ENCODE measurements around the gene DNAH12. TPM values are rescaled to one million over a fixed set of nuclear protein-coding genes. Genes with fewer than 3 reads are reported as not detected.

DNAH12 gene
- polyA plus RNA-seq, 2 of the 4 experiments (the other 2 are of a cell fraction), result 0.05 to 0.09 TPM

DNA sequence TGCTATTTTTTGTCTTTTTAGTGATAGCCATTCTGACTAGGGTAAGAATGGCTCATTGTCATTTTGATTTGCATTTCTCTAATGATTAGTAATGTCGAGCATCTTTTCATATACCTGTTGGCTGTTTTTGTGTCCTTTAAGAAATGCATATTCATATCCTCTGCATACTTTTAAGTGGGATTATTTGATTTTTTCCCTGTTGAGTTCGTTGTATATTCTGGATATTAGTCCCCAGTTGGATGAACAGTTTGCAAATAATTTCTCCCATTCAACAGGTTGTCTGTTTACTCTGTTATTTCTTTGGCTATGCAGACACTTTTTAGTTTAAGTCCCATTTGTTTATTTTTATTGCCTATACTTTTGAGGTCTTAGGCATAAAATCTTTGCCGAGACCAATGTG is 282.2 kb downstream of the DNAH12 start:
- Histone ChIP-seq H3K9me3 (0 out of 3 replicates have a peak, but pooled peaks cover 3% of the 10 kb centered on the region), H3K4me3 (no peak overlapping the region), H3K4me1 (no peaks in the 10 kb centered on the region), H3K27ac (no peak overlapping the region), H3K4me2 (no peak overlapping the region)
- DNase-seq (ENCODE audit: low read depth in 1 of 2, low spot score in 1 of 2) (no peak), FAIRE-seq (no peak), ATAC-seq (no peak)
- ChIA-PET CTCF (no interaction called here), POLR2A (no interaction called here)
- TF ChIP-seq KDM5A (IDR thresholded peaks at IDR 0.05), result no peak
- TF ChIP-seq, protein P1, sequence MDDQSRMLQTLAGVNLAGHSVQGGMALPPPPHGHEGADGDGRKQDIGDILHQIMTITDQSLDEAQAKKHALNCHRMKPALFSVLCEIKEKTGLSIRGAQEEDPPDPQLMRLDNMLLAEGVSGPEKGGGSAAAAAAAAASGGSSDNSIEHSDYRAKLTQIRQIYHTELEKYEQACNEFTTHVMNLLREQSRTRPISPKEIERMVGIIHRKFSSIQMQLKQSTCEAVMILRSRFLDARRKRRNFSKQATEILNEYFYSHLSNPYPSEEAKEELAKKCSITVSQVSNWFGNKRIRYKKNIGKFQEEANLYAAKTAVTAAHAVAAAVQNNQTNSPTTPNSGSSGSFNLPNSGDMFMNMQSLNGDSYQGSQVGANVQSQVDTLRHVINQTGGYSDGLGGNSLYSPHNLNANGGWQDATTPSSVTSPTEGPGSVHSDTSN (IDR thresholded peaks at IDR 0.05), result no peak
- no peak for TF ChIP-seq CHD4 (IDR thresholded peaks at IDR 0.05; ENCODE audit: borderline replicate concordance)
- no peak for TF ChIP-seq HMGXB4 (CRISPR knock-in tag; IDR thresholded peaks at IDR 0.05; ENCODE audit: borderline replicate concordance)
- no peak for TF ChIP-seq EP300 (IDR thresholded peaks at IDR 0.05)
- no peak for TF ChIP-seq ZFP36 (IDR thresholded peaks at IDR 0.05; ENCODE audit: borderline replicate concordance, partially characterized antibody)
- TF ChIP-seq SREBF2 (IDR thresholded peaks at IDR 0.05), result no peak
- TF ChIP-seq BHLHE40 (IDR thresholded peaks at IDR 0.05; ENCODE audit: low read depth, low read length), result no peak
- no peak for TF ChIP-seq HEYL (CRISPR knock-in tag; IDR thresholded peaks at IDR 0.05)
- no peak for TF ChIP-seq NFE2L2 (conservative IDR thresholded peaks at IDR 0.05; ENCODE audit: low read length)
- TF ChIP-seq NR3C1 (IDR thresholded peaks at IDR 0.05), result no peak
- 82% methylated on average over 3 of the region's 3 CpGs for WGBS (ENCODE audit: missing lambda C conversion rate)

DNA sequence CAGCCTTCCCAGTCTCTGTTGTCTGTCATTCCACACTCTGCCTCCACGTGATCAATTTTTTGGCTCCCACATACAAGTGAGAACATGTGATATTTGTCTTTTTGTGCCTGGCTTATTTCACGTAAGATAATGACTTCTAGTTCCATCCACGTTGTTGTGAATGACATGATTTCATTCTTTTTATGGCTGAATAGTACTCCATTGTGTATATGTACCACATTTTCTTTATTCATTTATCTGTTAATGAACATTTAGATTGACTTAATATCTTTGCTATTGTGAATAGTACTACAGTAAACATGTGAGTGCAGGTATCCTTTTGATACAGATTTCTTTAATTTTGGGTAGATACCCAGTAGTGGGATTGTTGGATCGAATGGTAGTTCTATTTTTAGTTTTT is 283.0 kb downstream of the DNAH12 start:
- no peaks in the 10 kb centered on the region for H3K4me1 ChIP-seq
- no peak overlapping the region for H3K4me3 ChIP-seq
- no peak for DNase-seq (ENCODE audit: low read depth in 1 of 2, low spot score in 1 of 2)
- no peak overlapping the region for H3K27ac ChIP-seq
- FAIRE-seq, result no peak
- no peak for ATAC-seq
- no peak overlapping the region for H3K4me2 ChIP-seq
- 90% methylated on average over 4 of the region's 4 CpGs for WGBS (ENCODE audit: missing lambda C conversion rate)
- H3K9me3 ChIP-seq, result 0 out of 3 replicates have a peak, but pooled peaks cover 3% of the 10 kb centered on the region
- ChIA-PET CTCF (no interaction called here), POLR2A (no interaction called here)
- no peak for TF ChIP-seq HMGXB4 (CRISPR knock-in tag; IDR thresholded peaks at IDR 0.05; ENCODE audit: borderline replicate concordance)
- TF ChIP-seq MAFK (IDR thresholded peaks at IDR 0.05; ENCODE audit: partially characterized antibody), result no peak
- TF ChIP-seq SMC3 (IDR thresholded peaks at IDR 0.05), result no peak
- no peak for TF ChIP-seq ZSCAN20 (CRISPR knock-in tag; IDR thresholded peaks at IDR 0.05)

GRCh38 chr3:57257678-57258077 is 286.5 kb downstream of the DNAH12 start:
- CTCF ChIA-PET, result no interaction called here
- no peaks in the 10 kb centered on the region; the same call in 2 of the 3 replicates for H3K4me1 ChIP-seq
- no peaks in the 10 kb centered on the region for H3K9me3 ChIP-seq
- no peak overlapping the region for H3K4me2 ChIP-seq
- DNase-seq (ENCODE audit: low read depth in 1 of 2, low spot score in 1 of 2) (no peak), FAIRE-seq (no peak), ATAC-seq (no peak)
- TF ChIP-seq E2F6 (IDR thresholded peaks at IDR 0.05; ENCODE audit: borderline replicate concordance, low read depth) (no peak), CBX2 (IDR thresholded peaks at IDR 0.05; ENCODE audit: borderline replicate concordance, low read depth) (no peak), MAFK (IDR thresholded peaks at IDR 0.05; ENCODE audit: partially characterized antibody) (no peak), CHD4 (IDR thresholded peaks at IDR 0.05; ENCODE audit: borderline replicate concordance) (no peak), SREBF2 (IDR thresholded peaks at IDR 0.05) (no peak), FOSB (CRISPR knock-in tag; IDR thresholded peaks at IDR 0.05) (no peak), RARB (CRISPR knock-in tag; IDR thresholded peaks at IDR 0.05) (no peak)
- H3K27ac ChIP-seq, result no peak overlapping the region
- H3K4me3 ChIP-seq, result no peak overlapping the region
- POLR2A ChIA-PET, result no interaction called here

Data from A549 (cell line).